Ishikawa (cell line): ENCODE measurements around the gene ANKRD27.
A peak's percentile ranks its signal among the peaks of the same experiment; 100 is the strongest.

Source experiments
- CEBPB ChIP-seq: IDR thresholded peaks from 2 replicates; pipeline ENCODE4 v1.6.1; 2012
- CREB1 ChIP-seq: IDR thresholded peaks from 2 replicates; pipeline ENCODE4 v1.6.1; 2012; ENCODE audit warnings: low read depth
- EGR1 ChIP-seq: IDR thresholded peaks from 2 replicates; pipeline ENCODE4 v1.6.1; 2012
- EP300 ChIP-seq: IDR thresholded peaks from 2 replicates; pipeline ENCODE4 v1.6.1; 2012; ENCODE audit warnings: borderline replicate concordance
- FOXM1 ChIP-seq: IDR thresholded peaks from 2 replicates; pipeline ENCODE4 v1.6.1; 2012; ENCODE audit warnings: low read depth, borderline replicate concordance
- NFIC ChIP-seq: IDR thresholded peaks from 2 replicates; pipeline ENCODE4 v1.6.1; 2012
- RAD21 ChIP-seq: IDR thresholded peaks from 2 replicates; pipeline ENCODE4 v1.6.1; 2012; ENCODE audit warnings: low read depth
- TAF1 ChIP-seq: IDR thresholded peaks from 2 replicates; pipeline ENCODE4 v1.6.1; 2012; ENCODE audit warnings: low read depth, mild to moderate bottlenecking
- TCF12 ChIP-seq: IDR thresholded peaks from 2 replicates; pipeline ENCODE4 v1.6.1; 2012; ENCODE audit warnings: low read depth
- TEAD4 ChIP-seq: IDR thresholded peaks from 2 replicates; pipeline ENCODE4 v1.6.1; 2012
- YY1 ChIP-seq: IDR thresholded peaks from 2 replicates; pipeline ENCODE4 v1.6.1; 2012; ENCODE audit warnings: low read depth
- ZBTB7A ChIP-seq: IDR thresholded peaks from 2 replicates; pipeline ENCODE4 v1.6.1; 2012; ENCODE audit warnings: low read depth
- TF ChIP-seq, protein P1 (sequence below): IDR thresholded peaks from 2 replicates; pipeline ENCODE4 v1.6.1; 2012
- TF ChIP-seq, protein P2 (sequence below): IDR thresholded peaks from 2 replicates; pipeline ENCODE4 v1.6.1; 2012
- TF ChIP-seq, protein P3 (sequence below): IDR thresholded peaks from 2 replicates; pipeline ENCODE4 v1.6.1; 2012; ENCODE audit warnings: low read depth, mild to moderate bottlenecking

ANKRD27 gene

DNA sequence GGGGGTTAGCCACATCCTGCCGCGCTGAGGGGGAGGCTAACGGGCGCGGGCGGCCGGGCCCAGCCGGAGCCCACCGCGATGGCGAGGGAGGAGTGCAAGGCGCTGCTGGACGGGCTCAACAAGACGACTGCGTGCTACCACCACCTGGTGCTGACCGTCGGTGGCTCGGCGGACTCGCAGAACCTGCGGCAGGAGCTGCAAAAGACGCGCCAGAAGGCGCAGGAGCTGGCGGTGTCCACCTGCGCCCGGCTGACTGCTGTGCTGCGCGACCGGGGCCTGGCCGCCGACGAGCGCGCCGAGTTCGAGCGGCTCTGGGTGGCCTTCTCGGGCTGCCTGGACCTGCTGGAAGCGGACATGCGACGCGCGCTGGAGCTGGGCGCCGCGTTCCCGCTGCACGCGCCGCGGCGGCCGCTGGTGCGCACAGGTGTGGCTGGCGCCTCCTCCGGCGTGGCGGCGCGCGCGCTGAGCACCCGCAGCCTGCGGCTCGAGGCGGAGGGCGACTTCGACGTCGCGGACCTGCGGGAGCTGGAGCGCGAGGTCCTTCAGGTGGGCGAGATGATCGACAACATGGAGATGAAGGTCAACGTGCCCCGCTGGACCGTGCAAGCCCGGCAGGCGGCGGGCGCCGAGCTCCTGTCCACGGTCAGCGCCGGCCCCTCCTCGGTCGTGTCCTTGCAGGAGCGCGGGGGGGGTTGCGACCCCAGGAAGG lies 1.4 kb upstream of the ANKRD27 start:
- TF ChIP-seq, protein P1, sequence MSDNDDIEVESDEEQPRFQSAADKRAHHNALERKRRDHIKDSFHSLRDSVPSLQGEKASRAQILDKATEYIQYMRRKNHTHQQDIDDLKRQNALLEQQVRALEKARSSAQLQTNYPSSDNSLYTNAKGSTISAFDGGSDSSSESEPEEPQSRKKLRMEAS = peak; percentile 94
- TF ChIP-seq FOXM1 = no peak
- TF ChIP-seq CREB1 = no peak
- no peak for TF ChIP-seq EGR1

DNA sequence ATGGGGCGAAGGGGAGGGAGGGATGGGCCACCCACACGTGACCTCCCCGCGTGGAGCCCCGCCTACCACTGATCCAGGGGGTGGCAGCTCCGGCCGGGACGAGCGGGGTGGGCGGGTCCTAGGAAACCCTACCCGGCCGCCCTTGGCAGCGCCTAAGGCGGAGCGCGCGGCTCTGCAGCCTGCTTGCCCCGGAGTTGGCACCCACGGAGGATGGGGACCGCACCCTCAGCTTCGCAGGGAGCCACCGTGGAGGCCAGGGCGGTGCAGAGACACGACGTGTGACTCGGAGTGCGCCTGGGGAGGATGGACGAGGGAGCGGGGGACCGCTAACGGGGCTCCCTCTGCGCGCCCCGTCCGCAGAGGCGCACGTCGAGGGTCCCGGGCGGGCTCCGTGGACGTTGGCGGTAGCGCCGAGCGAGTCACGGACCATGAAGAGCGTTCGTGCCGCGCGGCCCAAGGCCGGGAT lies 773 bp upstream of the ANKRD27 start, which contains the start of gene RGS9BP:
Gene RGS9BP, plus strand, starts transcription at position 129 of the 466 bp plus-strand sequence. CDS start 416 bp downstream, outside the sequence.
- TF ChIP-seq TAF1 = no peak
- TF ChIP-seq, protein P2, sequence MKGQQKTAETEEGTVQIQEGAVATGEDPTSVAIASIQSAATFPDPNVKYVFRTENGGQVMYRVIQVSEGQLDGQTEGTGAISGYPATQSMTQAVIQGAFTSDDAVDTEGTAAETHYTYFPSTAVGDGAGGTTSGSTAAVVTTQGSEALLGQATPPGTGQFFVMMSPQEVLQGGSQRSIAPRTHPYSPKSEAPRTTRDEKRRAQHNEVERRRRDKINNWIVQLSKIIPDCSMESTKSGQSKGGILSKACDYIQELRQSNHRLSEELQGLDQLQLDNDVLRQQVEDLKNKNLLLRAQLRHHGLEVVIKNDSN = peak; percentile 93

DNA sequence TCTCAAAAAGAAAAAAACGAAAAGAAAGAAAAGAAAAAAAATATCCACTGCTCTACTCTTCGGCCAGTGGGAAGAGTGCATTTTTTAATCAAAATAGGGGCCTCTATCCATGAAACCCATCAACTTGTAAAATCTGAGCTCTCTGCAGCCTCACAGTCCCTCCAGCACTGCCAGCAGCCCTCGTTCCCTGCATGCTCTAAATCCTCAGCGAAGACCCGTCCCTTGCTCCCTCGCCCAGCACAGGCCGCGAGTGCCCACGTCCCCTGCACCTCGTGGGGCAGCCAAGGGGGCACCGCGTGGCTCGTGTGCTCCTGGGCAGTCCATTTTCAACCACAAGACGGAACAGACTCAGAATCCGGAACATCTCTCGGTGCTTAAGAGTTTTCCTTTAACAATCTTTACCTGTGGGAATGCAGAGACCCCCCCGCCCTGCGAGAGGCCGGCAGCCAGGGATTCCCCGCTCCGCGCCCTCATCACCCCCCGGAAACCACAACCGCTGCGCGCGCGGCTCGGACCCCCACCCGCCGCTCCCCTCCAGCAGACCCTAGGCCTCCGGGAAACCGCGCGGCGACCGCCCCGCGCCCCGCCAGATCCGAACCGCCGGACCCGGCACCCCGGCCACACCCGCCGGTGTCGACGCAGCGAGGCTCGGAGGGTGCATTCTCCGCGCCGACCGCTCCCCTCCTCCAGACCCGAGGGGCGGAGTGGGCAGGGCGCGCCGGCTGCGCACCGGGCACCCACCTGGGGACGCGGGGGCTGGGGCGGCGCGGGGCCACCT lies 638 bp downstream of the ANKRD27 start:
- no peak for TF ChIP-seq TEAD4
- TF ChIP-seq, protein P1 = peak; percentile 38

DNA sequence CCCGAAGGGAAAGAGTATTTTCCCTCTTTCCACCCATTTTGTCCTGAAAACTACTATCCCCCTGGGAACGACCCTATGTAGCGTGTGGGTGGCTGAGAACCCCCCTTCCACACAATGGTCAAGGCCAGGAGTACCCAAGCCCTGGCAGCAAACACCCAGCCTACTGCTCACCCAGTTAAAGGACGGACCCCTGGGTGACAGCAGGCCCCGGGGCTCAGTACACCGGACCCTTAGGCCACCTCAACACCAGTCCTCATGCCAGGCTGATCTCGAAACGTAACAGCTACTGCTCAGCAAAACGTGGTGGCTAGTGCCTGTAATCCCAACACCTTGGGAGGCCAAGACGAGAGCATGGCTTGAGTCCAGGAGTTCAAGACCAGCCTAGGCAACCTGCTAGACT lies 1.4 kb downstream of the ANKRD27 start:
- TF ChIP-seq ZBTB7A = no peak
- TF ChIP-seq, protein P3, sequence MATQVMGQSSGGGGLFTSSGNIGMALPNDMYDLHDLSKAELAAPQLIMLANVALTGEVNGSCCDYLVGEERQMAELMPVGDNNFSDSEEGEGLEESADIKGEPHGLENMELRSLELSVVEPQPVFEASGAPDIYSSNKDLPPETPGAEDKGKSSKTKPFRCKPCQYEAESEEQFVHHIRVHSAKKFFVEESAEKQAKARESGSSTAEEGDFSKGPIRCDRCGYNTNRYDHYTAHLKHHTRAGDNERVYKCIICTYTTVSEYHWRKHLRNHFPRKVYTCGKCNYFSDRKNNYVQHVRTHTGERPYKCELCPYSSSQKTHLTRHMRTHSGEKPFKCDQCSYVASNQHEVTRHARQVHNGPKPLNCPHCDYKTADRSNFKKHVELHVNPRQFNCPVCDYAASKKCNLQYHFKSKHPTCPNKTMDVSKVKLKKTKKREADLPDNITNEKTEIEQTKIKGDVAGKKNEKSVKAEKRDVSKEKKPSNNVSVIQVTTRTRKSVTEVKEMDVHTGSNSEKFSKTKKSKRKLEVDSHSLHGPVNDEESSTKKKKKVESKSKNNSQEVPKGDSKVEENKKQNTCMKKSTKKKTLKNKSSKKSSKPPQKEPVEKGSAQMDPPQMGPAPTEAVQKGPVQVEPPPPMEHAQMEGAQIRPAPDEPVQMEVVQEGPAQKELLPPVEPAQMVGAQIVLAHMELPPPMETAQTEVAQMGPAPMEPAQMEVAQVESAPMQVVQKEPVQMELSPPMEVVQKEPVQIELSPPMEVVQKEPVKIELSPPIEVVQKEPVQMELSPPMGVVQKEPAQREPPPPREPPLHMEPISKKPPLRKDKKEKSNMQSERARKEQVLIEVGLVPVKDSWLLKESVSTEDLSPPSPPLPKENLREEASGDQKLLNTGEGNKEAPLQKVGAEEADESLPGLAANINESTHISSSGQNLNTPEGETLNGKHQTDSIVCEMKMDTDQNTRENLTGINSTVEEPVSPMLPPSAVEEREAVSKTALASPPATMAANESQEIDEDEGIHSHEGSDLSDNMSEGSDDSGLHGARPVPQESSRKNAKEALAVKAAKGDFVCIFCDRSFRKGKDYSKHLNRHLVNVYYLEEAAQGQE = no peak
- no peak for TF ChIP-seq CREB1
- no peak for TF ChIP-seq FOXM1
- no peak for TF ChIP-seq RAD21
- TF ChIP-seq, protein P2 = no peak
- no peak for TF ChIP-seq NFIC
- no peak for TF ChIP-seq TCF12

DNA sequence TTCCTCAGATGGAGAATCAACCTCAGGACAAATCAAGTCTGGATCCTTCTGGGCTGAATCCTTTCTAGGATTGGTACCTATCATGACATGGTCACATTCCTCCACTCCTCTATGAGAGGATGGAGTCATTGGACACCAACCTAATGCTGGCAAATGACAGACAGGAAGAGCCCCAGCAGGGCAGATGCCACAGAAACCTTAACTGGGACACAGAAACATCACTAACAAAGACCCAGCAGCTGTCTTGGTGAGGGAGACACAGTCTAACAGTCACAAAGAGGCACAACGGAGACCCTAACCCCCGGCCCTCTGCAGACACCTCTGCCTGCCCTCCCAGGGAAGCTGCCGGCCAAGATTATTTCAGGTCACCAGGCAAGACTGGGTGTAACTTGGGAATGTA lies 2.1 kb downstream of the ANKRD27 start:
- TF ChIP-seq EGR1 = no peak
- no peak for TF ChIP-seq YY1
- TF ChIP-seq, protein P3 = no peak
- TF ChIP-seq, protein P1 = no peak
- no peak for TF ChIP-seq RAD21
- no peak for TF ChIP-seq TAF1
- TF ChIP-seq, protein P2 = no peak
- TF ChIP-seq NFIC = no peak
- TF ChIP-seq CREB1 = no peak
- no peak for TF ChIP-seq FOXM1
- no peak for TF ChIP-seq ZBTB7A
- no peak for TF ChIP-seq CEBPB
- no peak for TF ChIP-seq EP300
- no peak for TF ChIP-seq TEAD4
- no peak for TF ChIP-seq TCF12
